Endodermal cell (in vitro differentiated cells): ENCODE measurements around the gene DQX1. TPM values are rescaled to one million over a fixed set of nuclear protein-coding genes. Genes with fewer than 3 reads are reported as not detected.

Experiments used
- DNase-seq: peaks from one replicate; pipeline ENCODE4 v3.0.0-alpha.2; 2017
- H3K27ac ChIP-seq: 2 replicates; pipeline ENCODE4 v1.5.1; 2013; ENCODE audit warnings: mild to moderate bottlenecking, low read depth, low read length, moderate library complexity
- H3K27me3 ChIP-seq: 2 replicates; pipeline ENCODE4 v1.6.1; 2013; ENCODE audit warnings: mild to moderate bottlenecking, low read length, moderate library complexity; ENCODE audit not compliant: insufficient read depth, control insufficient read depth, poor library complexity, severe bottlenecking
- H3K36me3 ChIP-seq: 2 replicates; pipeline ENCODE4 v1.7.0; 2013; ENCODE audit warnings: mild to moderate bottlenecking, low read length, moderate library complexity; ENCODE audit not compliant: control insufficient read depth, insufficient read depth
- H3K4me1 ChIP-seq: one replicate; pipeline ENCODE4 v1.7.0; 2013; ENCODE audit warnings: low read length; ENCODE audit not compliant: control insufficient read depth, insufficient read depth
- H3K4me3 ChIP-seq: 2 replicates; pipeline ENCODE4 v1.5.1; 2013; ENCODE audit warnings: mild to moderate bottlenecking, low read length, moderate library complexity
- H3K9ac ChIP-seq: 2 replicates; pipeline ENCODE4 v1.6.1; 2013; ENCODE audit warnings: mild to moderate bottlenecking, low read length, moderate library complexity; ENCODE audit not compliant: poor library complexity, severe bottlenecking; ENCODE audit errors: extremely low read depth
- H3K9me3 ChIP-seq: 2 replicates; pipeline ENCODE4 v1.6.1; 2013; ENCODE audit warnings: mild to moderate bottlenecking, low read length, moderate library complexity; ENCODE audit not compliant: control insufficient read depth
- H3K27ac Mint-ChIP-seq: 2 replicates; pipeline ENCODE4 v1.8.0; 2020; ENCODE audit warnings: mixed read lengths
- H3K27me3 Mint-ChIP-seq: 2 replicates; pipeline ENCODE4 v1.8.0; 2021; ENCODE audit warnings: mild to moderate bottlenecking, mixed read lengths; ENCODE audit not compliant: insufficient read depth
- H3K36me3 Mint-ChIP-seq: 2 replicates; pipeline ENCODE4 v1.8.0; 2020; ENCODE audit warnings: low read depth, mixed read lengths
- H3K4me1 Mint-ChIP-seq: 2 replicates; pipeline ENCODE4 v1.8.0; 2020; ENCODE audit warnings: mixed read lengths
- H3K4me3 Mint-ChIP-seq: 2 replicates; pipeline ENCODE4 v1.8.0; 2020; ENCODE audit warnings: mild to moderate bottlenecking, moderate library complexity, mixed read lengths
- H3K9me3 Mint-ChIP-seq: 2 replicates; pipeline ENCODE4 v1.8.0; 2020; ENCODE audit warnings: mild to moderate bottlenecking, mixed read lengths
- CTCF ChIP-seq: fragments of 200-600 bp; sonication (generic); conservative IDR thresholded peaks from 2 replicates; pipeline ENCODE4 v1.5.0; 2021; ENCODE audit warnings: antibody characterized with exemption, mild to moderate bottlenecking
- WGBS, 2 experiments: methylation state at CpG; one replicate each; pipeline versions ENCODE4 v1.1.5 to v1.1.7; 2013; ENCODE audit warnings: missing lambda C conversion rate in 2 of 2, mixed read lengths in 1 of 2; ENCODE audit not compliant: insufficient coverage in 1 of 2, insufficient read length in 1 of 2; 5-methylcytosine and 5-hydroxymethylcytosine counted together
- total RNA-seq, 2 donors: library from RNA; stranded (reverse); fragmentation: NEBNext Ultra II Directional in 1 of 2; extraction: Animal tissue kit (Norgen Biotek cat#: 25700) in 1 of 2; gene quantifications; 2 replicates in 1 of 2; 3 replicates in 1 of 2; pipeline ENCODE4 v1.2.1, GENCODE V29; 2021

DQX1 gene
- total RNA-seq, 2 donors from 2014 or later, result 0.93 to 1.1 TPM

- H3K4me3 Mint-ChIP-seq, result peak within 1 kb of the TSS; percentile 88
- peak within 1 kb of the TSS; percentile 90 for H3K27ac ChIP-seq
- H3K27ac Mint-ChIP-seq, result peak within 1 kb of the TSS; percentile 92
- TF ChIP-seq CTCF, result no peak
- 0% methylated on average over 20 to 73 of the region's 73 CpGs for WGBS, 2 experiments
- peaks cover 74% of the 10 kb centered on the region for H3K27me3 ChIP-seq
- no peaks in the 10 kb centered on the region for H3K9me3 ChIP-seq
- H3K4me1 Mint-ChIP-seq, result peaks cover 8% of the 10 kb centered on the region
- no peaks in the 10 kb centered on the region for H3K4me1 ChIP-seq
- peak within 1 kb of the TSS; percentile 96 for H3K4me3 ChIP-seq
- peaks cover 78% of the 10 kb centered on the region for H3K27me3 Mint-ChIP-seq
- no peaks in the 10 kb centered on the region for H3K36me3 ChIP-seq
- H3K36me3 Mint-ChIP-seq, result peaks cover 6% of the 10 kb centered on the region
- peak within 1 kb of the TSS; percentile 66 for H3K9ac ChIP-seq
- peak; percentile 94 for DNase-seq
- no peaks in the 10 kb centered on the region for H3K9me3 Mint-ChIP-seq
These were observed 28.1 kb upstream of the DQX1 start, which contains the start of the genes DOK1 and LOXL3 for GRCh38 chr2:74553892-74554819. DOK1 (plus strand) TSS chr2:74554720; CDS start chr2:74554755, 35 bp downstream. LOXL3 (minus strand) TSS chr2:74553942; CDS start chr2:74552634, 1,308 bp downstream.

GRCh38 chr2:74552914-74553811 is 27.1 kb upstream of the DQX1 start:
- WGBS, 2 experiments, result 33 to 40% methylated on average over 16 to 27 of the region's 27 CpGs
- H3K9ac ChIP-seq, result no peak overlapping the region
- peak; percentile 82 for DNase-seq
- H3K27me3 ChIP-seq, result peaks cover 84% of the 10 kb centered on the region
- Mint-ChIP-seq H3K4me1 (peaks cover 12% of the 10 kb centered on the region), H3K27me3 (peaks cover 81% of the 10 kb centered on the region), H3K4me3 (peak overlapping the region; percentile 88), H3K9me3 (no peaks in the 10 kb centered on the region), H3K27ac (peak overlapping the region; percentile 75), H3K36me3 (peaks cover 6% of the 10 kb centered on the region)
- TF ChIP-seq CTCF, result no peak
- peak overlapping the region; percentile 90 for H3K27ac ChIP-seq
- H3K4me3 ChIP-seq, result peak overlapping the region; percentile 96
- H3K36me3 ChIP-seq, result no peaks in the 10 kb centered on the region
- no peaks in the 10 kb centered on the region for H3K4me1 ChIP-seq
- no peaks in the 10 kb centered on the region for H3K9me3 ChIP-seq
